EL (cell line): ENCODE results near the gene MRPL45.

Source experiments
- DNase-seq: peaks from one replicate; pipeline ENCODE4 v3.0.0-alpha.2; 2016

Gene MRPL45

GRCh38 chr17:38349097-38349730, 52.2 kb downstream of the MRPL45 start:
- peak; percentile 82 for DNase-seq

DNA sequence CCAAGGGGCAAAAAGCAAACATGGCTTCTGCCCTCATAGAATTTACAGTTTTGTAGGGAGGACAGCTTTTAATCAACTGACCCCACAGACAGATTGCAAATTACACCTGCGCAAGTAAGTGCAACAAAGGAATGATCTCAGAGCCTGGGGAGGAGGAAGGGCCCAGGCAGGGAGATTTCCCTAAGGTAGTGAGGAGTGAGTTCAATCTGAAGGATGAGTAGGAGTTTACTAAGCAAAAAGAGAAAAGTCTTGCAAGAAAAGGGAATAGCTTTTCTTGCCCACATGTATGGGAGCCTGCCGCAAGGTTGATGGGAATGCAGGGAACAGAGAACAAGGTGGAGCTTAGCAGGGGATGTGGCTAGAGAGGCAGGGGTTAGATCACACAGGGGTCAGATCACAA, 53.1 kb downstream of the MRPL45 start:
- no peak for DNase-seq

DNA sequence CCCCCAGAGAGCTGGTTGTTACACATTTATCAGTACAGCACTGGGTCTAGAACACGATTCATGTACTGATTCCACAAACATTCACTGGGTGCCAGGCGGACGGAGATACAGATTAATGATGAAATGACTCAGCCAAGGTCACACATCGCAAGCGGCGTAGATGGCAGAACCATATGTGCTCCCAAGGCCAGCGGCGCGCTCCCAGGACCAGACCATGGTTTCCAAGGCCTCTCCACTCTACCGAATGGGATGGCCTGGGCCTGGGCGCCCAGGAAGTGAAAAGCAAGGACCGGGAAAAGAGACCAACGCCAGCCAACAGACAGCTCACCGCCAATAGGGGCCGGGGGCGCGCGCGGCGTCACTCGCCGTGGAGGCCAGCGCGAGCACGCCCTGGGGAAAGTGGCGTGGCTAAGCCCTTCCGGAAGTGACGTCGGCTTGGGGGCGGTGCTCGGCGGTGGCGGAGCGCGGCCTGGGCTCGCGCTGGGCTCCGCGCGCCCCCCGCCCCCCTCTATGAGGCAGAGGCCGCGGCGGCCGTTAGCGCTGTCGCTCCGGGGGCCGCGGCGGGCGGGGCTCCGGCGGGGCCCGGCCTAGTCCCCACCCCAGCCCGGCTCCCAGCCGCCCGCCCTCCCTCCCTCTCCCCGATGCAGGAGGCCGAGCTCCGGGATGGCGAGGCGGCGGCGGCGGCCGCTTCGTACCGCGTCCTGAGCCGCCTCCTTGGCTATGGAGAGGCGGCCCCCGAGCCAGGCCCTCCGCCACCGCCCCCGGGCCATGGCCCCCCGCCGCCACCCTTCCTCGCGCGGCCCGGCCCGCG, 54.6 kb downstream of the MRPL45 start, which contains the start of gene SOCS7:
Gene SOCS7, plus strand, starts transcription at position 433 of the 811 bp plus-strand sequence. Its CDS starts 209 bp downstream, at position 642.
- DNase-seq: peak; percentile 92

GRCh38 chr17:38352245-38353085, 55.5 kb downstream of the MRPL45 start:
- DNase-seq: peak; percentile 35

DNA sequence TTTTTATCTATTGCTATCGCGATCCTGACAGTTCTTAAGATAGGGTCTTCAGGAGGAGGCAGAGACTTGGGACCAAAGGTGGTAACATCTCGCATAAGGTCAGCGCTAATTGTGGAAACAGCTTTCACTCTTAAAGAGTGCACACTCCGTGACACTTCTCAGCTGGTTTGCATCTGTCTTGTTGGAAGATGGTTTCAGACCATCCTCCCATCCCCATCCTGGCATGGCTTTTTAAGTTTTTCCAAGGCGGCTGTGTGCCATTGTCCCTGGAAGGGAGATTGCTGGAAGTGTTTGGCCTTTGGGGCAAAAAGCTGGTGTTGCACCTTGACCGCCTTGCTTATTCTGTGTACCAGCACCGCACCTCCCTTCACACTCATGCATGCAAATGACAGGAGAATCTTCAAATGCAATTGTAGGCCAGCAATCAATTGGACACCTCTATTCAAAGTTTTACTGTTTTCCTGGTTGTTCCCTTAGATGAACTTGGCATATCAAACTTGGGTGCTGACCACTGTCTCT, 56.2 kb downstream of the MRPL45 start:
- DNase-seq: no peak

DNA sequence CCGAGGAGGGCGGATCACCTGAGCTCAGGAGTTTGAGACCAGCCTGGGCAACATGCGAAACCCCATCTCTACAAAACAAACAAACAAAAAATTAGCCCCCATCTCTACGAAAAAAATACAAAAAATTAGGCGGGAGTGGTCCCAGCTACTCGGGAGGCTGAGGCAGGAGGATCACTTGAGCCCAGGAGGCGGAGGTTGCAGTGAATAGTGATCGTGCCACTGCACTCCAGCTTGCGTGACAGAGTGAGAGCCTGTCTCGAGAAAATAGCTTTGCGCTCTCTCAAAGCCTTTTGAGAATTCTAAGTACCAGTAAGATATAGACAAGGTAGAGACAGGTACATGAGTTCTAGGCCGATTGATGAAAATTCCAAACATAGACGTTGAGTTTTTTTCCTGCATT, 56.7 kb downstream of the MRPL45 start:
- DNase-seq: no peak

GRCh38 chr17:38354466-38354865, 57.5 kb downstream of the MRPL45 start:
- DNase-seq: no peak

- DNase-seq: no peak
Measured at GRCh38 chr17:38355251-38355650, 58.3 kb downstream of the MRPL45 start.

DNA sequence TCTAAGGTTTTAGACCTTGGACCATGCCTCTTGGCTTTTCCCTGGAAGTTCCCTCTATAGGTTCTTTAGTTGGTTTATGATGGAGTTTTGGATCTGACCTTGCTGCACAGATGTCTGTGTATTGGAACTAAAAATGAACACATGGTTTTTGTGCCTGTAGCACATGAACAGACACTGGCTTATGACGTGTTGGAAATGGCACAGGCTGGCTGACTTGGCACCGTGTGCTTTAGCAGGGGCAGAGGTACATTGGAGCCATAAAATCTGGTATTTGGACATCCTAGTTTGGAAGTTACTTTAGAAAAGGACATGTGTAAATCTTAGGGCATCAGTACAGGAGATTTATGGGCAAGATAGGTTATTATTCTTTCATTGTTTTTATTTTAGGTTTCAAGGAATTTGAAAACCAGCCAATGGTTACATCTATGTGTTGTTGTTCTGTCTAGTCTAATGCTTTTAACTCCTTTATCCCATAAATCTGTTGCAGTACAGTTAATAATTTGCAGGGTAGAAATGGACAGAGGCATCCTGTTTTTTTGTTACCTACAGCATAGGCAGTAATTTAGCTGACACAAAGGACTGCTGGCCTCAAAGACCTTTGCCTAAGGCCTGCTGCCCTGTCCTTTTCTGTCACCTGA, 60.6 kb downstream of the MRPL45 start:
- DNase-seq: no peak

GRCh38 chr17:38358586-38359513, 61.9 kb downstream of the MRPL45 start:
- DNase-seq: no peak

GRCh38 chr17:38361694-38362465, 64.9 kb downstream of the MRPL45 start:
- DNase-seq: peak; percentile 42

- DNase-seq: no peak
Measured at GRCh38 chr17:38363016-38363415, 66.0 kb downstream of the MRPL45 start.

DNA sequence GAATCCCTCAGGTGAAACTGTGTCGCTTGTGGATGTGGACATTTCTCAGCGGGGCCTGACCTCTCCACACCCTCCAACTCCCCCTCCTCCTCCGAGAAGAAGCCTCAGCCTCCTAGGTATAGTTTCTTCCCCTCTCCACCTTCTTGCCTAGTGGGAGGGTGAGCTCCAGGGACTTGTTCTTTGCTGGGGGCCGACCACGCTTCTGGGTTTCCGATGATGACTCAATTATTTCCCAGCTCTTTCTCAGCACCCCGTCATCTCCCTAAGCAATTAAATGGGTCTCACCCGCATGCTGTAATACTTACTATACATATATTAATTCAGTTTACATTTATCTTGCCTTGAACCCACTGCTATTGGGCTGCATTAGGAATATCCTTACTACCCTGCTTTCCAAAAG, 67.8 kb downstream of the MRPL45 start:
- DNase-seq: no peak

DNA sequence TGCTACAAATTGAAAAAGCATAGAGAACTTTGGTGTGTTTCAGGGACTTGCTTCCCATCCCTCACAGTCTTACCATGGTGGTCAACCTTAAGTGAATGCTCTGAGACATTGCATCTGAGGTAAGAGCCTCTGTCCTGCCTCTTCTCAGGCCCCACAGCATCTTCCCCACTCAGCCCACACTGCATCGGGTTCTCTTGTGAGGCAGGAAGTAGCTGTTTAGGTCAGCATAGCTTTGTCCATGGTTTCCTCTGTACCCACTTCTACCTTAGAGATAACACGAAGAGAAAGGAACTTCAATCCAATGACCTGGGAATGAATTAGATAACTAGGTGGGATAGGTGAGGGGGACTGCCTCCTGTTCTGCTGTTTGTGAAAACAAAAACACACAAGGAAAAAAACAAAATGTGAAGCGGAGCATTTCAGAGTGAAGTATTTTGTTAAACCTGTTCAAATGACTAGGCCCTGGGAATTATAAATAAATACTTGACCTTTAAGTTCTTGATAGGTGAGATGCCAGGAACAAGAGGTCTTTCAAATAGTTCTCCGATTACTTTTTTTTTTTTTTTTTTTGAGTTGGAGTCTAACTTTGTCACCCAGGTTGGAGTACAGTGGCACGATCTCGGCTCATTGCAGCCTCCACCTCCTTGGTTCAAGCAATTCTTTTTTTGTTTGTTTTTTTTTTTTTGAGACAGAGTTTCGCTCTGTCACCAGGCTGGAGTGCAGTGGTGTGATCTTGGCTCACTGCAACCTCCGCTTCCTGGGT, 72.3 kb downstream of the MRPL45 start:
- no peak for DNase-seq
